GM19240 (cell line): ENCODE results near the gene ZNF48.

Experiments used
- DNase-seq: peaks from one replicate; pipeline ENCODE4 v3.0.0; 2011; ENCODE audit warnings: low spot score; ENCODE audit not compliant: insufficient read length

Gene ZNF48

GRCh38 chr16:30395155-30395991 lies at the start of gene ZNF48:
TSS of gene ZNF48 (plus strand) at chr16:30395420. CDS start at chr16:30395795, 375 bp downstream.
- no peak for DNase-seq

- DNase-seq = no peak
Observed at GRCh38 chr16:30346286-30346685, 48.9 kb upstream of the ZNF48 start.

- DNase-seq = no peak
Observed at GRCh38 chr16:30348113-30348512, 47.1 kb upstream of the ZNF48 start.

- no peak for DNase-seq
Observed at GRCh38 chr16:30348929-30349328, 46.3 kb upstream of the ZNF48 start.

- DNase-seq = no peak
Observed at GRCh38 chr16:30349675-30350074, 45.5 kb upstream of the ZNF48 start.

GRCh38 chr16:30350134-30350871 lies 44.9 kb upstream of the ZNF48 start:
- DNase-seq = no peak

- no peak for DNase-seq
Observed at GRCh38 chr16:30351001-30351441, 44.2 kb upstream of the ZNF48 start.

GRCh38 chr16:30351586-30352419 lies 43.4 kb upstream of the ZNF48 start:
- DNase-seq = no peak

- no peak for DNase-seq
Observed at GRCh38 chr16:30352488-30353401, 42.5 kb upstream of the ZNF48 start.

GRCh38 chr16:30353438-30354129 lies 41.6 kb upstream of the ZNF48 start:
- no peak for DNase-seq

- DNase-seq = no peak
Observed at GRCh38 chr16:30354423-30355143, 40.6 kb upstream of the ZNF48 start.

GRCh38 chr16:30355144-30355953 lies 39.9 kb upstream of the ZNF48 start, which contains the start of gene CD2BP2:
TSS of gene CD2BP2 (minus strand) at chr16:30355308. CDS start at chr16:30354681, 627 bp downstream.
- peak; percentile 88 for DNase-seq

GRCh38 chr16:30355954-30356308 lies 39.3 kb upstream of the ZNF48 start:
- DNase-seq = no peak

GRCh38 chr16:30356401-30357084 lies 38.7 kb upstream of the ZNF48 start:
- DNase-seq = no peak

- DNase-seq = no peak
Observed at GRCh38 chr16:30357085-30357714, 38.0 kb upstream of the ZNF48 start.

GRCh38 chr16:30357715-30358576 lies 37.3 kb upstream of the ZNF48 start:
- DNase-seq = no peak
